Activated T-cell treated with anti-CD3 and anti-CD28 coated beads, Interleukin-2, amount 50 U/mL, for 4 hours (primary cell): Measurements from ENCODE around the gene C2orf78. TPM values are rescaled to one million over a fixed set of nuclear protein-coding genes. Genes with fewer than 3 reads are reported as not detected.

ENCODE experiments used
- total RNA-seq, 3 donors: library from RNA; stranded (reverse); gene quantifications; one replicate each; pipeline ENCODE4 v1.2.1, GENCODE V29; 2021

C2orf78 gene
- total RNA-seq, 3 donors from 2014 or later: not detected

Other genes starting within 250 kb of the C2orf78 start
- gene NAT8, start 141.8 kb upstream of the C2orf78 start, total RNA-seq: not detected
- 10 to 100 TPM; 43.3 to 43.8 (median 43.6) TPM for gene TPRKB, start 46.8 kb upstream of the C2orf78 start, total RNA-seq
- gene DUSP11, start 4.1 kb upstream of the C2orf78 start, total RNA-seq: 10 to 100 TPM; 33.2 to 35.4 (median 34.2) TPM
- 10 to 100 TPM; 29.5 to 37.2 (median 30.3) TPM for gene STAMBP, start 44.8 kb downstream of the C2orf78 start, total RNA-seq
- under 1 TPM; 0.52 to 0.89 (median 0.63) TPM for gene ACTG2, start 108.8 kb downstream of the C2orf78 start, total RNA-seq
- 10 to 100 TPM; 69.5 to 76.0 (median 74.2) TPM for gene DGUOK, start 142.7 kb downstream of the C2orf78 start, total RNA-seq
- 10 to 100 TPM; 30.8 to 34.0 (median 31.7) TPM for gene TET3, start 200.7 kb downstream of the C2orf78 start, total RNA-seq